WTC11 (cell line): ENCODE results near the gene PPEF2. TPM values are rescaled to one million over a fixed set of nuclear protein-coding genes. Genes with fewer than 3 reads are reported as not detected.
A peak's percentile ranks its signal among the peaks of the same experiment; 100 is the strongest.

ENCODE experiments used
- ATAC-seq: fragments of 200-7000 bp; cut with Tn5 transposase; 2 replicates; pipeline ENCODE4 v1.10.0; 2021; ENCODE audit warnings: mild to moderate bottlenecking, moderate library complexity
- CTCF ChIA-PET: fragments of 300-600 bp; sonication (Branson Sonifier 250); formaldehyde crosslinking; loops from one replicate; lab custom pipeline; 2021; ENCODE audit warnings: antibody characterized with exemption; lab: Charles Lee
- POLR2A ChIA-PET: fragments of 350-600 bp; sonication (Branson Sonifier 250); formaldehyde crosslinking; loops from one replicate; lab custom pipeline; 2021; ENCODE audit warnings: antibody characterized with exemption; lab: Charles Lee
- DNase-seq: peaks from one replicate; pipeline ENCODE4 v3.0.0; 2021; ENCODE audit warnings: low spot score
- H3K27ac Mint-ChIP-seq: 2 replicates; pipeline ENCODE4 v1.8.0; 2021; ENCODE audit warnings: mixed read lengths
- H3K27me3 Mint-ChIP-seq: 2 replicates; pipeline ENCODE4 v1.8.0; 2021; ENCODE audit warnings: low read depth, mild to moderate bottlenecking, moderate library complexity, mixed read lengths
- H3K36me3 Mint-ChIP-seq: 2 replicates; pipeline ENCODE4 v1.8.0; 2021; ENCODE audit warnings: mixed read lengths
- H3K4me1 Mint-ChIP-seq: 2 replicates; pipeline ENCODE4 v1.8.0; 2022; ENCODE audit warnings: mixed read lengths
- H3K4me3 Mint-ChIP-seq: 2 replicates; pipeline ENCODE4 v1.8.0; 2021; ENCODE audit warnings: mild to moderate bottlenecking, moderate library complexity, mixed read lengths
- H3K9me3 Mint-ChIP-seq: 2 replicates; pipeline ENCODE4 v1.8.0; 2021; ENCODE audit warnings: mixed read lengths
- ATF1 ChIP-seq: sonication (generic); formaldehyde crosslinking; IDR thresholded peaks from 2 replicates; pipeline ENCODE4 v1.8.1; 2023; ENCODE audit warnings: mild to moderate bottlenecking, moderate library complexity, missing genetic modification reagents
- CBFB ChIP-seq: sonication (generic); formaldehyde crosslinking; IDR thresholded peaks from 2 replicates; pipeline ENCODE4 v1.8.1; 2022; ENCODE audit warnings: mild to moderate bottlenecking, low read depth, missing genetic modification reagents
- FOXJ3 ChIP-seq: sonication (generic); formaldehyde crosslinking; IDR thresholded peaks from 2 replicates; pipeline ENCODE4 v1.9.0; 2021; ENCODE audit warnings: missing genetic modification reagents, mild to moderate bottlenecking, borderline replicate concordance
- FOXK1 ChIP-seq: sonication (generic); formaldehyde crosslinking; IDR thresholded peaks from 2 replicates; pipeline ENCODE4 v1.8.0; 2022; ENCODE audit warnings: mild to moderate bottlenecking, moderate library complexity, missing genetic modification reagents
- GABPB1 ChIP-seq: sonication (generic); formaldehyde crosslinking; IDR thresholded peaks from 2 replicates; pipeline ENCODE4 v1.8.1; 2023; ENCODE audit warnings: mild to moderate bottlenecking, missing genetic modification reagents
- JUN ChIP-seq: sonication (generic); formaldehyde crosslinking; IDR thresholded peaks from 2 replicates; pipeline ENCODE4 v1.8.0; 2023; ENCODE audit warnings: mild to moderate bottlenecking, missing genetic modification reagents
- MYBL2 ChIP-seq: sonication (generic); formaldehyde crosslinking; IDR thresholded peaks from 2 replicates; pipeline ENCODE4 v1.8.1; 2023; ENCODE audit warnings: mild to moderate bottlenecking, moderate library complexity, missing genetic modification reagents
- NFE2L1 ChIP-seq: sonication (generic); formaldehyde crosslinking; IDR thresholded peaks from 2 replicates; pipeline ENCODE4 v1.8.1; 2023; ENCODE audit warnings: missing genetic modification reagents
- NFYB ChIP-seq: sonication (generic); formaldehyde crosslinking; conservative IDR thresholded peaks from 2 replicates; pipeline ENCODE4 v1.8.0; 2022; ENCODE audit warnings: low read depth, missing genetic modification reagents
- NR1H2 ChIP-seq: sonication (generic); formaldehyde crosslinking; IDR thresholded peaks from 2 replicates; pipeline ENCODE4 v1.9.0; 2021; ENCODE audit warnings: mild to moderate bottlenecking, moderate library complexity, missing genetic modification reagents
- PRDM15 ChIP-seq: sonication (generic); formaldehyde crosslinking; IDR thresholded peaks from 2 replicates; pipeline ENCODE4 v1.8.0; 2022; ENCODE audit warnings: missing genetic modification reagents
- RELA ChIP-seq: sonication (generic); formaldehyde crosslinking; IDR thresholded peaks from 2 replicates; pipeline ENCODE4 v1.8.1; 2022; ENCODE audit warnings: missing genetic modification reagents, mild to moderate bottlenecking, borderline replicate concordance
- TCF7 ChIP-seq: sonication (generic); formaldehyde crosslinking; IDR thresholded peaks from 2 replicates; pipeline ENCODE4 v1.8.0; 2022; ENCODE audit warnings: mild to moderate bottlenecking, low read depth, missing genetic modification reagents, moderate library complexity
- TEAD1 ChIP-seq: sonication (generic); formaldehyde crosslinking; IDR thresholded peaks from 2 replicates; pipeline ENCODE4 v1.8.0; 2022; ENCODE audit warnings: mild to moderate bottlenecking, missing genetic modification reagents
- TEAD4 ChIP-seq: sonication (generic); formaldehyde crosslinking; IDR thresholded peaks from 2 replicates; pipeline ENCODE4 v1.8.0; 2022; ENCODE audit warnings: mild to moderate bottlenecking, missing genetic modification reagents
- TP53 ChIP-seq: sonication (generic); formaldehyde crosslinking; IDR thresholded peaks from 2 replicates; pipeline ENCODE4 v1.8.1; 2023; ENCODE audit warnings: mild to moderate bottlenecking, missing genetic modification reagents
- ZBTB43 ChIP-seq: sonication (generic); formaldehyde crosslinking; IDR thresholded peaks from 2 replicates; pipeline ENCODE4 v1.8.1; 2023; ENCODE audit warnings: mild to moderate bottlenecking, missing genetic modification reagents
- ZNF121 ChIP-seq: sonication (generic); formaldehyde crosslinking; IDR thresholded peaks from 2 replicates; pipeline ENCODE4 v1.8.0; 2023; ENCODE audit warnings: missing genetic modification reagents
- ZNF263 ChIP-seq: sonication (generic); formaldehyde crosslinking; IDR thresholded peaks from 2 replicates; pipeline ENCODE4 v1.8.1; 2022; ENCODE audit warnings: low read depth, mild to moderate bottlenecking, moderate library complexity, missing genetic modification reagents
- total RNA-seq: library from RNA; stranded (reverse); gene quantifications from 3 replicates; pipeline ENCODE4 v1.2.3, GENCODE V29; 2021
- TF ChIP-seq, protein P1 (sequence below): fragments of 250-450 bp; sonication (Bioruptor Pico); IDR thresholded peaks from 2 replicates; pipeline ENCODE4 v1.9.0; 2021; ENCODE audit warnings: mild to moderate bottlenecking, borderline replicate concordance
- TF ChIP-seq, protein P2 (sequence below): sonication (generic); formaldehyde crosslinking; IDR thresholded peaks from 2 replicates; pipeline ENCODE4 v1.8.1; 2023; ENCODE audit warnings: mild to moderate bottlenecking, moderate library complexity, missing genetic modification reagents
- TF ChIP-seq, protein P3 (sequence below): sonication (generic); formaldehyde crosslinking; IDR thresholded peaks from 2 replicates; pipeline ENCODE4 v1.8.0; 2022; ENCODE audit warnings: mild to moderate bottlenecking, missing genetic modification reagents

The PPEF2 gene
- total RNA-seq, 1 experiment from 2014 or later: not detected

- TF ChIP-seq, protein P1, sequence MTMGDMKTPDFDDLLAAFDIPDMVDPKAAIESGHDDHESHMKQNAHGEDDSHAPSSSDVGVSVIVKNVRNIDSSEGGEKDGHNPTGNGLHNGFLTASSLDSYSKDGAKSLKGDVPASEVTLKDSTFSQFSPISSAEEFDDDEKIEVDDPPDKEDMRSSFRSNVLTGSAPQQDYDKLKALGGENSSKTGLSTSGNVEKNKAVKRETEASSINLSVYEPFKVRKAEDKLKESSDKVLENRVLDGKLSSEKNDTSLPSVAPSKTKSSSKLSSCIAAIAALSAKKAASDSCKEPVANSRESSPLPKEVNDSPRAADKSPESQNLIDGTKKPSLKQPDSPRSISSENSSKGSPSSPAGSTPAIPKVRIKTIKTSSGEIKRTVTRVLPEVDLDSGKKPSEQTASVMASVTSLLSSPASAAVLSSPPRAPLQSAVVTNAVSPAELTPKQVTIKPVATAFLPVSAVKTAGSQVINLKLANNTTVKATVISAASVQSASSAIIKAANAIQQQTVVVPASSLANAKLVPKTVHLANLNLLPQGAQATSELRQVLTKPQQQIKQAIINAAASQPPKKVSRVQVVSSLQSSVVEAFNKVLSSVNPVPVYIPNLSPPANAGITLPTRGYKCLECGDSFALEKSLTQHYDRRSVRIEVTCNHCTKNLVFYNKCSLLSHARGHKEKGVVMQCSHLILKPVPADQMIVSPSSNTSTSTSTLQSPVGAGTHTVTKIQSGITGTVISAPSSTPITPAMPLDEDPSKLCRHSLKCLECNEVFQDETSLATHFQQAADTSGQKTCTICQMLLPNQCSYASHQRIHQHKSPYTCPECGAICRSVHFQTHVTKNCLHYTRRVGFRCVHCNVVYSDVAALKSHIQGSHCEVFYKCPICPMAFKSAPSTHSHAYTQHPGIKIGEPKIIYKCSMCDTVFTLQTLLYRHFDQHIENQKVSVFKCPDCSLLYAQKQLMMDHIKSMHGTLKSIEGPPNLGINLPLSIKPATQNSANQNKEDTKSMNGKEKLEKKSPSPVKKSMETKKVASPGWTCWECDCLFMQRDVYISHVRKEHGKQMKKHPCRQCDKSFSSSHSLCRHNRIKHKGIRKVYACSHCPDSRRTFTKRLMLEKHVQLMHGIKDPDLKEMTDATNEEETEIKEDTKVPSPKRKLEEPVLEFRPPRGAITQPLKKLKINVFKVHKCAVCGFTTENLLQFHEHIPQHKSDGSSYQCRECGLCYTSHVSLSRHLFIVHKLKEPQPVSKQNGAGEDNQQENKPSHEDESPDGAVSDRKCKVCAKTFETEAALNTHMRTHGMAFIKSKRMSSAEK (CRISPR knock-in tag): no peak
- no peak for TF ChIP-seq NFE2L1 (CRISPR knock-in tag)
- no peak for TF ChIP-seq TEAD1 (CRISPR knock-in tag)
- TF ChIP-seq RELA (CRISPR knock-in tag): no peak
- no peak for TF ChIP-seq ZNF263 (CRISPR knock-in tag)
Measured at GRCh38 chr4:75843596-75843995, 58.7 kb downstream of the PPEF2 start (continued).

- Mint-ChIP-seq H3K4me1 (peaks cover 25% of the 10 kb centered on the region), H3K27ac (no peak overlapping the region; the same call in 1 of the 2 replicates), H3K9me3 (peaks cover 5% of the 10 kb centered on the region), H3K36me3 (peaks cover 9% of the 10 kb centered on the region), H3K4me3 (no peak overlapping the region), H3K27me3 (no peaks in the 10 kb centered on the region)
- TF ChIP-seq CBFB (CRISPR knock-in tag) (no peak), FOXJ3 (CRISPR knock-in tag) (no peak)
- POLR2A ChIA-PET: interaction anchor here (0.9 kb wide), 1 partner anchor 118 kb away, joined by 3 read pairs; the partner anchor contains the start of gene USO1
- ATAC-seq: peak; percentile 49
- no peak for DNase-seq
- CTCF ChIA-PET: interaction anchor here (1.1 kb wide), 1 partner anchor 9 kb away, joined by 3 read pairs; no protein-coding TSS in a partner anchor
Measured at GRCh38 chr4:75841641-75842520, 60.4 kb downstream of the PPEF2 start.

DNA sequence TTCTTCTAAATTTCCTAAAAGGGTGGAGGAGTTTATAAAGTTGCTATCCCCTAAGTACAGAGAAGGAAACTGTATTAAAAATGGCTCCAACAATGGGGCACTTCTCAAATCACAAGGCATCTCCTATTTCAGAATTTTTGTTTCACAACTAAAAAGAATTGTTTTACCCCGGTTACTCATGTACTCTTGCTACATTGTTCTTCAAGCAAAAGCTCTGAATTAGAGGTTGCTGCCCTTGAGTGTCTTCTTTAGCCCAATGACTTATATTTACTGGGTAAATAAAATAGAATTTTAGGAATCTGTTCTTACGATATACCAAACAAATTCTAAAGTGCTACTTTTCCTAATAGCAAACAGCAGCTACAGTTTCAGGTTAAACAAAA is 67.5 kb downstream of the PPEF2 start:
- no peak overlapping the region for H3K4me3 Mint-ChIP-seq
- no peak for TF ChIP-seq ZNF121 (CRISPR knock-in tag)
- TF ChIP-seq TCF7 (CRISPR knock-in tag): no peak
- no peak for TF ChIP-seq TP53
- no peak for TF ChIP-seq FOXK1 (CRISPR knock-in tag)
- TF ChIP-seq FOXJ3 (CRISPR knock-in tag): no peak
- TF ChIP-seq, protein P2, sequence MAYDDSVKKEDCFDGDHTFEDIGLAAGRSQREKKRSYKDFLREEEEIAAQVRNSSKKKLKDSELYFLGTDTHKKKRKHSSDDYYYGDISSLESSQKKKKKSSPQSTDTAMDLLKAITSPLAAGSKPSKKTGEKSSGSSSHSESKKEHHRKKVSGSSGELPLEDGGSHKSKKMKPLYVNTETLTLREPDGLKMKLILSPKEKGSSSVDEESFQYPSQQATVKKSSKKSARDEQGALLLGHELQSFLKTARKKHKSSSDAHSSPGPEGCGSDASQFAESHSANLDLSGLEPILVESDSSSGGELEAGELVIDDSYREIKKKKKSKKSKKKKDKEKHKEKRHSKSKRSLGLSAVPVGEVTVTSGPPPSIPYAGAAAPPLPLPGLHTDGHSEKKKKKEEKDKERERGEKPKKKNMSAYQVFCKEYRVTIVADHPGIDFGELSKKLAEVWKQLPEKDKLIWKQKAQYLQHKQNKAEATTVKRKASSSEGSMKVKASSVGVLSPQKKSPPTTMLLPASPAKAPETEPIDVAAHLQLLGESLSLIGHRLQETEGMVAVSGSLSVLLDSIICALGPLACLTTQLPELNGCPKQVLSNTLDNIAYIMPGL: no peak
- TF ChIP-seq, protein P3, sequence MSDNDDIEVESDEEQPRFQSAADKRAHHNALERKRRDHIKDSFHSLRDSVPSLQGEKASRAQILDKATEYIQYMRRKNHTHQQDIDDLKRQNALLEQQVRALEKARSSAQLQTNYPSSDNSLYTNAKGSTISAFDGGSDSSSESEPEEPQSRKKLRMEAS (CRISPR knock-in tag): no peak
- no peak for TF ChIP-seq TEAD1 (CRISPR knock-in tag)
- TF ChIP-seq JUN: no peak
- TF ChIP-seq ATF1 (CRISPR knock-in tag): no peak
- no peak for TF ChIP-seq NFYB (CRISPR knock-in tag)
- TF ChIP-seq PRDM15: no peak
- no peak for TF ChIP-seq TEAD4 (CRISPR knock-in tag)
- no peak for TF ChIP-seq ZBTB43 (CRISPR knock-in tag)
- TF ChIP-seq NR1H2 (CRISPR knock-in tag): no peak
- no peak for TF ChIP-seq GABPB1
- no peak for TF ChIP-seq MYBL2 (CRISPR knock-in tag)

More for the DNA sequence above, 67.5 kb downstream of the PPEF2 start:
- DNase-seq: no peak
- ChIA-PET CTCF (interaction anchor here (1.7 kb wide), 1 partner anchor 13 kb away, joined by 9 read pairs; no protein-coding TSS in a partner anchor), POLR2A (no interaction called here)
- Mint-ChIP-seq H3K27ac (no peak overlapping the region), H3K4me1 (peaks cover 32% of the 10 kb centered on the region), H3K36me3 (peaks cover 25% of the 10 kb centered on the region), H3K27me3 (no peaks in the 10 kb centered on the region), H3K9me3 (peaks cover 19% of the 10 kb centered on the region)
- no peak for ATAC-seq
